K562 (cell line): ENCODE data around the gene SLC4A1. TPM values are rescaled to one million over a fixed set of nuclear protein-coding genes. Genes with fewer than 3 reads are reported as not detected.

Experiments used
- BACH1 ChIP-seq: fragments of 200-800 bp; sonication (Bioruptor generic); IDR thresholded peaks from 2 replicates; pipeline ENCODE4 v1.6.1; 2016; ENCODE audit warnings: missing genetic modification characterization, missing compliant biosample characterization
- E2F3 ChIP-seq: fragments of 250-450 bp; sonication (Bioruptor Pico); IDR thresholded peaks from 2 replicates; pipeline ENCODE4 v1.4.0; 2020; ENCODE audit warnings: mild to moderate bottlenecking
- EP400 ChIP-seq: fragments of 450-650 bp; IDR thresholded peaks from 2 replicates; pipeline ENCODE4 v1.6.1; 2017; ENCODE audit warnings: antibody characterized with exemption, mild to moderate bottlenecking, moderate library complexity
- GATA2 ChIP-seq: sonication (generic); formaldehyde crosslinking; IDR thresholded peaks from 2 replicates; pipeline ENCODE4 v1.4.0; 2020; ENCODE audit warnings: mild to moderate bottlenecking, missing genetic modification reagents
- GTF2A2 ChIP-seq: IDR thresholded peaks from 2 replicates; pipeline ENCODE4 v1.6.1; 2016; ENCODE audit warnings: mild to moderate bottlenecking, missing genetic modification characterization, missing compliant biosample characterization
- HMG20B ChIP-seq: fragments of 250-450 bp; sonication (Bioruptor Pico); IDR thresholded peaks from 2 replicates; pipeline ENCODE4 v1.5.0; 2021; ENCODE audit warnings: mild to moderate bottlenecking
- KDM5B ChIP-seq: fragments of 200-600 bp; sonication (generic); IDR thresholded peaks from 2 replicates; pipeline ENCODE4 v1.6.1; 2012; ENCODE audit warnings: low read depth, mild to moderate bottlenecking, moderate library complexity, low read length, control low read depth, inconsistent platforms; ENCODE audit not compliant: insufficient replicate concordance
- LARP7 ChIP-seq: fragments of 450-650 bp; IDR thresholded peaks from 2 replicates; pipeline ENCODE4 v1.6.1; 2016
- MAFK ChIP-seq: IDR thresholded peaks from 2 replicates; pipeline ENCODE4 v1.6.1; 2011; ENCODE audit warnings: low read length, improper control_type of control experiment
- MBD1 ChIP-seq: fragments of 250-450 bp; sonication (Bioruptor Pico); IDR thresholded peaks from 2 replicates; pipeline ENCODE4 v1.8.0; 2022; ENCODE audit warnings: inconsistent platforms
- MEF2D ChIP-seq: conservative IDR thresholded peaks from 2 replicates; pipeline ENCODE4 v1.6.1; 2016; ENCODE audit warnings: low read depth, missing genetic modification characterization, missing compliant biosample characterization
- NR4A1 ChIP-seq, 2 experiments: fragments of 250-450 bp in 1 of 2; fragments of 450-650 bp in 1 of 2; sonication (Bioruptor Pico) in 1 of 2; IDR thresholded peaks; 2 replicates each; pipeline versions ENCODE4 v1.4.0 to v1.6.1; 2016 to 2020; ENCODE audit warnings: mild to moderate bottlenecking in 2 of 2, missing compliant biosample characterization in 1 of 2, missing genetic modification characterization in 1 of 2, moderate library complexity in 1 of 2
- STAG1 ChIP-seq: sonication (generic); formaldehyde crosslinking; IDR thresholded peaks from 2 replicates; pipeline ENCODE4 v1.5.0; 2020; ENCODE audit warnings: missing genetic modification reagents, borderline replicate concordance
- STAT5B ChIP-seq: fragments of 250-450 bp; sonication (Bioruptor Pico); IDR thresholded peaks from 2 replicates; pipeline ENCODE4 v1.8.0; 2021; ENCODE audit warnings: mild to moderate bottlenecking, inconsistent platforms
- TAF15 ChIP-seq: fragments of 200-400 bp; formaldehyde crosslinking; IDR thresholded peaks from 2 replicates; pipeline ENCODE4 v1.6.1; 2017; ENCODE audit warnings: mild to moderate bottlenecking, low read depth, low read length, moderate library complexity
- TAF7 ChIP-seq: fragments of 450-650 bp; IDR thresholded peaks from 2 replicates; pipeline ENCODE4 v1.6.1; 2016; ENCODE audit warnings: missing genetic modification characterization, missing compliant biosample characterization
- ZBED1 ChIP-seq: IDR thresholded peaks from 2 replicates; pipeline ENCODE4 v1.6.1; 2014
- ZBTB7A ChIP-seq: IDR thresholded peaks from 2 replicates; pipeline ENCODE4 v1.6.1; 2011; ENCODE audit warnings: low read depth, mild to moderate bottlenecking, low read length, moderate library complexity, borderline replicate concordance; ENCODE audit not compliant: control insufficient read depth
- ZEB2 ChIP-seq: fragments of 450-650 bp; IDR thresholded peaks from 2 replicates; pipeline ENCODE4 v1.6.1; 2016
- polyA plus RNA-seq, 8 experiments: library from polyadenylated mRNA; depleted of rRNA in 4 of 8; stranded (reverse) in 5 of 8; unstranded in 3 of 8; fragments of >200 nt; fragmentation: Nextera tagmentation in 2 of 8; fragmentation: Illumina TruSeq in 1 of 8; extraction: Ambion mirVana in 2 of 8; extraction: Trizol in 1 of 8; gene quantifications; 2 replicates each; pipeline versions ENCODE4 v1.2.1 to v1.2.3, GENCODE V29; 2011 to 2014; ENCODE audit warnings: inconsistent platforms in 1 of 8, missing spikeins in 1 of 8
- total RNA-seq, 7 experiments: library from RNA; depleted of rRNA in 6 of 7; stranded (reverse); fragments of >200 nt in 6 of 7; fragmentation: Illumina TruSeq in 2 of 7; extraction: Trizol in 2 of 7; gene quantifications; 2 replicates each; pipeline versions ENCODE4 v1.2.1 to v1.2.3, GENCODE V29; 2011 to 2021; ENCODE audit warnings: low replicate concordance in 1 of 7
- TF ChIP-seq, protein P1 (sequence below): sonication (generic); formaldehyde crosslinking; IDR thresholded peaks from 2 replicates; pipeline ENCODE4 v1.8.1; 2023; ENCODE audit warnings: mild to moderate bottlenecking, missing genetic modification reagents, moderate library complexity
- TF ChIP-seq, protein P2 (sequence below), 3 experiments: fragments of 200-800 bp in 1 of 3; fragments of 250-450 bp in 1 of 3; fragments of 450-650 bp in 1 of 3; sonication (Bioruptor Pico) in 1 of 3; sonication (Bioruptor generic) in 1 of 3; formaldehyde crosslinking in 1 of 3; IDR thresholded peaks; 2 replicates each; pipeline versions ENCODE4 v1.6.1 to v1.8.0; 2016 to 2022; ENCODE audit warnings: mild to moderate bottlenecking in 2 of 3, missing genetic modification characterization in 2 of 3, missing compliant biosample characterization in 1 of 3, moderate library complexity in 1 of 3

The SLC4A1 gene
- total and polyA plus RNA-seq, 9 of the 15 experiments (the other 6 are each of a cell fraction or from before 2014, with no cell fraction given), result 0.14 to 1.00 (median 0.53) TPM

- TF ChIP-seq STAT5B (CRISPR knock-in tag) (no peak), NR4A1 (CRISPR knock-in tag; IDR thresholded peaks at IDR 0.05) (no peak; the same call in 1 of the 2 replicates), NR4A1 (tag; IDR thresholded peaks at IDR 0.05) (peak; percentile 69; the same call in 1 of the 2 replicates), BACH1 (tag) (no peak), GTF2A2 (tag) (no peak), KDM5B (no peak), ZEB2 (no peak), E2F3 (CRISPR knock-in tag) (peak; percentile 96), HMG20B (no peak), MEF2D (tag) (no peak), STAG1 (CRISPR knock-in tag) (peak; percentile 97), MAFK (no peak), TAF15 (no peak), TAF7 (tag) (no peak), LARP7 (no peak), GATA2 (CRISPR knock-in tag) (no peak), ZBTB7A (peak; percentile 49; the same call in 1 of the 2 replicates), ZBED1 (no peak), MBD1 (CRISPR knock-in tag) (no peak), EP400 (peak; percentile 67; the same call in 1 of the 2 replicates)
- TF ChIP-seq, protein P1, sequence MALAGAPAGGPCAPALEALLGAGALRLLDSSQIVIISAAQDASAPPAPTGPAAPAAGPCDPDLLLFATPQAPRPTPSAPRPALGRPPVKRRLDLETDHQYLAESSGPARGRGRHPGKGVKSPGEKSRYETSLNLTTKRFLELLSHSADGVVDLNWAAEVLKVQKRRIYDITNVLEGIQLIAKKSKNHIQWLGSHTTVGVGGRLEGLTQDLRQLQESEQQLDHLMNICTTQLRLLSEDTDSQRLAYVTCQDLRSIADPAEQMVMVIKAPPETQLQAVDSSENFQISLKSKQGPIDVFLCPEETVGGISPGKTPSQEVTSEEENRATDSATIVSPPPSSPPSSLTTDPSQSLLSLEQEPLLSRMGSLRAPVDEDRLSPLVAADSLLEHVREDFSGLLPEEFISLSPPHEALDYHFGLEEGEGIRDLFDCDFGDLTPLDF (CRISPR knock-in tag), result peak; percentile 98
- TF ChIP-seq, protein P2, sequence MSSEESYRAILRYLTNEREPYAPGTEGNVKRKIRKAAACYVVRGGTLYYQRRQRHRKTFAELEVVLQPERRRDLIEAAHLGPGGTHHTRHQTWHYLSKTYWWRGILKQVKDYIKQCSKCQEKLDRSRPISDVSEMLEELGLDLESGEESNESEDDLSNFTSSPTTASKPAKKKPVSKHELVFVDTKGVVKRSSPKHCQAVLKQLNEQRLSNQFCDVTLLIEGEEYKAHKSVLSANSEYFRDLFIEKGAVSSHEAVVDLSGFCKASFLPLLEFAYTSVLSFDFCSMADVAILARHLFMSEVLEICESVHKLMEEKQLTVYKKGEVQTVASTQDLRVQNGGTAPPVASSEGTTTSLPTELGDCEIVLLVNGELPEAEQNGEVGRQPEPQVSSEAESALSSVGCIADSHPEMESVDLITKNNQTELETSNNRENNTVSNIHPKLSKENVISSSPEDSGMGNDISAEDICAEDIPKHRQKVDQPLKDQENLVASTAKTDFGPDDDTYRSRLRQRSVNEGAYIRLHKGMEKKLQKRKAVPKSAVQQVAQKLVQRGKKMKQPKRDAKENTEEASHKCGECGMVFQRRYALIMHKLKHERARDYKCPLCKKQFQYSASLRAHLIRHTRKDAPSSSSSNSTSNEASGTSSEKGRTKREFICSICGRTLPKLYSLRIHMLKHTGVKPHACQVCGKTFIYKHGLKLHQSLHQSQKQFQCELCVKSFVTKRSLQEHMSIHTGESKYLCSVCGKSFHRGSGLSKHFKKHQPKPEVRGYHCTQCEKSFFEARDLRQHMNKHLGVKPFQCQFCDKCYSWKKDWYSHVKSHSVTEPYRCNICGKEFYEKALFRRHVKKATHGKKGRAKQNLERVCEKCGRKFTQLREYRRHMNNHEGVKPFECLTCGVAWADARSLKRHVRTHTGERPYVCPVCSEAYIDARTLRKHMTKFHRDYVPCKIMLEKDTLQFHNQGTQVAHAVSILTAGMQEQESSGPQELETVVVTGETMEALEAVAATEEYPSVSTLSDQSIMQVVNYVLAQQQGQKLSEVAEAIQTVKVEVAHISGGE (CRISPR knock-in tag; IDR thresholded peaks at IDR 0.05), result peak in 1 of 3 experiments; percentile 61; a peak in 1 of 6 replicates
These were observed 57.4 kb downstream of the SLC4A1 start (continued) for GRCh38 chr17:44210342-44211192.
